Measurements from ENCODE around the gene POU2F3.

Gene POU2F3
- total RNA-seq = 0 to 0.07 reads per million in 2 donors

DNA sequence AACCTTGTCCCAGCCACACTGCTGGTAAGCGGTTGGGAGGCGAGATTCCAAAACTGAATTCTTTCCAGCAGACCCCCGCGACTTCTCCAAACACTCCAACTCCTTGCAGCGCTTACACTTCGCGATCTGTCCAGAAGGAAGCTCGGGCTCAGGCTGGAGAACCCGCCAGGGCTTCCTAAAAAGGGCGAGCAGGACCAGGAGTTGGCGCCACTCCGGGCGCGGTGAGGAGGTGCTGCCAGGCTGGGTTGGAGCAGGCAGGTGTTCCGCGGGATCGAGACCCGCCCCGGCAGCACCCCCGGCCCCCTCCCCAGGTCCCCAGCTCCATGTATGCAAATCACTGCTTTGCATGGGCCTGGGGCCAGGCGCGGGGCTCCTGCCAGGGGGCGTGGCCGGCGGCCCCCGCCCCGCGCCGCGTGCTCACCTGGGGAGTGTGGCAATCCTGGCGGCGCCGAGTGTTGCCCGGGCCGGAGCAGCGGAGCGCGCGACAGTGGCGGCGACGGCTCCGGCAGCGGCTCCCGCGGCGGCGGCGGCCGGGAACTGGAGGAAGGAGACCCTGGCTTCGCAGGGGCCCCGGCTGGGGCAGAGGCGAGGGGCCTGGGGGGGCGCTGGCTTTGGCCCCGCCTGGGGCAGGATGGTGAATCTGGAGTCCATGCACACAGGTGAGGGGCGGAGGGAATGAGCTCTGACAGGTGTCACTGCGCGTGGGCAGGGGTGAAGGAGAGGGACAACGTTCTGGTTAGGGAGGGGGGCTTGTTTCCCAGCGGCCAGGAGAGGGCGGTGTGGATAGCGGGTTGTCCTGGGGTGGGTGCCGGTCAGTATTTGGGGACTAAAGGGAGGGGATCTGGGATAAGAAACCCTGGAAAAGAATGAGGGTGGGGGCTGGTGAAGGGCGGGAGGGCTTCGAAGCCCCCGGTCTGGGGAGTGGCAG is at the start of gene POU2F3:
TSS of gene POU2F3 (plus strand) at position 428 of the 928 bp plus-strand sequence. CDS start at position 632, 204 bp downstream.
- no peak for DNase-seq

DNA sequence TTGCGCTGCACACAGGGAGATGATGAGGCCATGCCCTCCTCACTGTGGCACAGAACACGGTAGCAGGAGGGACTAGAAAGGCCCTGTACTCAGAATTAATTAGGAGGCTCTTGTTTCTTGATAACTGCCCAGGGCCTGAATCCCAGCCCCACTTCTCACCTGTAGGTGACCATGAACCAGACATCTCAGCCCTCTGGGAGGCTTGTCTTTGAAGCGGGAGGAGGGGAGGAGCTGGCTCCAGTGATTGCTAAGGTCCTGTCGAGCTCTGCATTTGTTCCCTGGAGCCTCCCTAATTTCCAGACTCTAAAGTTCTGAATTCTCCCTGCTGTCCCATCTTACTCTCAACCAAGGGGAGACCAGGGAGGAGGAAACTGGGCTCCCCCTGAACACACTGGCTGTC is 48.9 kb upstream of the POU2F3 start:
- no peak for DNase-seq

DNA sequence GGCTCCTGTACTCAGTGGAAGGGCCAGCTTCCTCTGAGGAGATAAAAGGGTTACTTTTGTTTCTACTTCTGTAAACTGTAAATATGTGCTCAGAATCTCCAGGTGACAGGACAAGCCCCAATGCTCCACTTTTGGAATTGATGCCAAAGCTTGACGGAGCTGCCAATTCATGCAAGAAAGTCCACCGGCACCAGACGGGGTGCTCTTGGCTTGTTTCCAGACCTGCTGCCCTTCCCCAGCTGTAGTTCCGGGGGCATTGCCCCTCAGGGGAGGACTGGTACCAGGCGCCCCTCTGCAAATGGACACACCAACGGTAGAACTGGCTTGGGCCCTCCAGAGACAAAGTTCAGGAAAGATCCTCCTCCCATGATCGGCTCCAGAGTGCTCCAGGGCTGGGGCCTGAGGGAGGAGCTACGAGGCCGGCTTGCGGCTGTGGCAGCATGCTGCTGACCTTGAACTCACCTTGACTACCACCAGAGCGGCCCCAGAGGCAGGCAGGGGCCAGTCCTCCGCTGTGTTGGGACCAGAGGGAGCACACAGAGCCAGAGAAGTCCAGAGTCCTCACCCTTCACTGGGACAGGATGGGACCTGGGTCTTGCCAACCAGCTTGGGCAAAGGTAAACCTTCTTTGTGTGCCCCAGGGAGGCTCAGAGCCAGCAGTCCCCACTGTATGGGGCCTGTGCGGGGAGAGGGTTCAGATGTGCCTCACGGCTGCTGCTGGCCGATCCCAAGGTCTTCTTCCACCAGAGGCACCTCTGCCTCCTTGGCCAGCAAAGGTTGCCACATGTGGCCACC is 46.9 kb upstream of the POU2F3 start:
- DNase-seq = no peak

DNA sequence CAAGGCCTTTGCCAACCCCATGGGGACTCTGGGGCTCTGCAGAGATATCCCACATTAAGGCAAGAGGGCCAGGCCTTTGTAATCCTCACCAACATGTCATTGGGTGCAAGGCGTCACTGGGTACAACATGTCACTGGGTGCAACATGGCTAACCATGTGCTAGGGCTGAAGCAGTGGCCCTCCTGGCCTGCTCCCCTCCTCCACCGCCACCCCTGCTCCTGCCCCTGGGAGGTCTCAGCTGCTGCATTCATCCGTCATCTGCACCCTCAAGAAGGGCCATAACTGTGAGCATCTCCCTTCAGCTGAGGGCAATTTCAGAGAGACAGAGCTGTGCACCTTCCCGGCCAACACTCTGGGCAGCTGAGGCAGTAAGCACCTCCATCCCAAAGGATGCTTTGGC is 45.8 kb upstream of the POU2F3 start:
- DNase-seq = no peak

DNA sequence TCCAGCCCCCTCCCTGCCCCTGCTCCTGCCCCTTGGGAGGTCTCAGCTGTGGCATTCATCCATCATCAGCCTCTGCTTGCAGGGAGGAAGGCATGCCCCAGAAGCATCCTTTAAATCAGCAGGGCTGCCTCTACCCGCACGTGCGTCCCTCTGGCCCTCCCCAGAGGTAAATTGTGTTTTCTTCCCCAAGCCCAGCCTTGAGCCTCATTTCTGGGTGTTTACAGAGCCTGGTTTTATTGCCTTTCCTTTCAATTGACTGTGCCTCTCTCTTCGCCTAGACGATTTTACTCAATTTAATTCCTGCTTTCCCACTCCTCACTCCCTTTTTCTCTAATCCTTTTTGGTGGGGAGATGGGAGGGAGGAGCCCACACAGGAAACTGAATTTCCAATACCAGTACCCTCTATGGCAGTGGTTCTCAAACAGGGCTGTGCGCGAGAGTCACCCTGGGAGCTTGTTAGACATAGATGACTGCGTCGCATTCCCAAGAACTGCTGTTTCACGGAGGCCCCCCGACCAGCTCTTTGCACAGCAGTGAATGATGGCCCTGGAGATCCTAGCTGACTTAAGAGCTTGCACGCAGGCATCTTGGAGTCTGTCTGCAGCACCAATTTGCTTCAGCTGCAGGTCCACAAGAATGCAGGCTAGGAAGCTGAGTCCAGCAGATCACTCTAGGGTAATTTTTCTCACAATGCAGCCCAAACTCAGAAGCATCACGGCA is 44.2 kb upstream of the POU2F3 start:
- DNase-seq = no peak

DNA sequence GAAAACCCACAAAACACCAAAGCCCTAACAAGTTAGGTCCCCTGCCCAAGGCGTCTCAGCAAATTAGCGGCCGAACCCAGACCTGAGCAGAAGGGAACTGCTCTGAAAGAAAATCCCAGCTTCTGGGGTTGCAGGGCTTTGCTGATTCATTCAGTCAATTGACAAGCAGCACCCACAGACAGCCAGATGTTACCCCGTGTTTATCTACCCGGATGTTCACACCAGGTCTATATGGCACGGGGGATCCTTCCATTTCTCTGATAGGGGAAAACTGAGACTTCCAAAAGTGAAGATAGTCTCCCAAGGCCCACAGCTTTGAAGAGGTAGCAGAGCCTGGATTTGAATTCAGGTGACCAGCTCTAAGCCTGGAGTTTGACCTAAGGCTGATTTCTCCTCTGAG is 43.1 kb upstream of the POU2F3 start:
- DNase-seq = no peak

DNA sequence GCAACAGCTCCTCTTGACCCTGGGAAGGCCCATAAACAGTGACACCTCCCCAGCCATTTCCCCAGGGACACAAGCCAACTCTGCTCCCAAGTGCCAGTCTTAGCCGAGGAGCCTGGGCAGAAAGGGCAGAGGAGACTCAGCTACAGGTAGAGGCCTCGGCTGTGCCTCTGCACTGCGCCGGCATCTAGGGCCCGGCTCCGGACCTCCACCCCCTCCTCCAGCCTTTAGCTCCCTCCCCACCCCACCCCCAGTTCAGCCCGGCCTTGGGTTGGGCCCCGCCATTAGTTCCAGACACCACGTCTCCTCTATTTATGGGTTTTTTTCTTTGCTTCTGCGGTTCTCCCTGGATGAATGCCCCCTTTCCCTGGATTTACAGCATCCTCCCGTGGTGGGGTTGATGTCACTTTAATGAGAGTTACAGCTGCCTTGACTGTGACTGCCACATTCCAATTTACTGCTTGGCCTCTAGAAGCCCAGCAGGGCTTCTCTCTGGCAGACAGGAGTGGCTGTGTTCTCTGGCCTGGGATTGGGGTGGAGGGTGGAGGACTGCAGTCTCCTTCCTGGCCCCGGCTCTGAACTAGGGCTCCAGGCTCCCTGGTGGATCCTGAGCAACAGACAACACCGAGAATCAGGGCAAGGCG is 42.6 kb upstream of the POU2F3 start:
- no peak for DNase-seq

DNA sequence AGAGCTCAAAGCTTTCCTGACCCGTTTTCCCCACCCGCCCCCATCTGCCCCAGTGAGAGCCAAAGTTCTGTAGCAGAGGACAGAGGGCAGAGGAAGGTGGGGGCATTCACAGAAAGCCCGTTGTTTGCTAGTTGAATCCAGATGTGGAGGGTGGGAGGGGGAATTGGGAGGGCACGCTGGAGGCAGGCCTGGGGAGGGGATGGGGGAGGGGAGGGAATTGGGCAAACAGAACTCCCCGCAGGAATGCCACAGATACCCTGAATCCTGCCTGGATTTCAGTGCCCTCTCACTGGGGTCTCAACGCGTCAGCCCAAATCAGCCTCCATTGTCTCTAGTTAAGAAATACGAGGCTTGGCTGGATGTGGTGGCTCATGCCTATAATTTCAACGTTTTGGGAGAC is 42.0 kb upstream of the POU2F3 start:
- DNase-seq = no peak

DNA sequence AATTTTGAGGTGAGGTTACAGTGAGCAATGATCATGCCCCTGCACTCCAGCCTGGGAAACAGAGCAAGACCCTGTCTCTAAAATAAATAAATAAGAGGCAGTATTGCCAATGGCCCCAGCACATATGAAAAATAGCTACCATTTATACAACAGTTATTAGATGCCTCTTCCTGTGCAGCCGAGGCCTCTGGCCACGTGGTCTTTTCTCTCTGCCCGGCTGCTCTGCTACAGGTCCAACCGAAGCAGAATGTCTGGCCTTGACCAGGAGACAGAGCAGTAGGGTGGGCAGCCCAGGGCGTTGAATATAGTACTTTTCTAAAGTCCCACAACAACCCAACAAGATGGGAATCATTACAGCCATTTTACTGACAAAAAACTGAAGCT is 41.5 kb upstream of the POU2F3 start:
- no peak for DNase-seq

DNA sequence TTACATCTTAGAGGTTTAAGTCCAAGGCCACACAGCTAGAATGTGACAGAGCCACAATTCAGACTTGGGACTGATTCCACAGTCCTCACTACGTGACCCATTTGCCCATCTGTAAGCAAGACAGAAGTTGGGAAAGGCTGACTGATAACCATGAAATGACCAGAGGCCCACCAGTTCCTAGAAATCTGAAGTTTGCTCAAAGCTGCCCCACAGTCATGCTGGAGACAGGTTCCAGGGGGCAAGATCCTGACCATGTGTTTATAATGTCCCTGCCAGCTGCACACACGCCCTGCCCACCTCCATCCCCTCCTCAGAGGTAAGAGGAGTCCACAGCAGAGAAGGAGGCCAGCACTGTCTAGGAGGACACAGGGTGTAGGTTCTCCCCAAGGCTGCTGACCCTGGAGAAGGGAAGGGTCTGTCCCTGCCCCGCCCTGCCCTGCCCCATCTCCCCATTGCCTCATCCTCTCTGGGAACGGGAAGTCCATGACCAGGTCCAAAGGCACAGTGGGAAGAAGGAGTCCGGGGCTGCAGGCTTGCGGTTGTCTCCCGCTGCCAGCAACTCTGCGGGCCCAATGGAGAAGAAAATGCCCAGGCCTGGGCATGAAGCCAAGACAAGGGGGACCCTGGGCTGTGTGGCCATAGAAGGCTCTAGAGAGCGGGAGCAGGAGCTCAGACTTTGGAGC is 41.0 kb upstream of the POU2F3 start:
- no peak for DNase-seq

DNA sequence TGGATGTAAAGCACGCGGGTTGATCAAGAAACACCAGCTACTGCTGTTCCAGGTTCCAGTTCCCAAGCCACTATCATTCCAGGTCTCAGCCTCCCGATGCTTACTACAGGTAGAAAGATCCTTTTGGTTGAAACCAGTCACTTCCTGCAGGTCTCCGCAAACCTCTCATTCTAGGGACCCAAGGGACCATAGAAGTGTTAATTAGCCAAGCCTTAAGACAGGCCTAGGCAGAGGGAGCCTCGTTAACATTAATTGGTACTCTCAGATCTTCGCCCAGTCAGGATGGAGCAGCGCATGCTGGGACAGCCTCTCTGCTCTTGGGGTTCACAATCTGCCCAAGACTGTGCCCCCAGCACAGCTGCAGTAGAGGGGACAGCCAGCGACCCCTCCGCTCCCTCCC is 40.3 kb upstream of the POU2F3 start:
- no peak for DNase-seq

DNA sequence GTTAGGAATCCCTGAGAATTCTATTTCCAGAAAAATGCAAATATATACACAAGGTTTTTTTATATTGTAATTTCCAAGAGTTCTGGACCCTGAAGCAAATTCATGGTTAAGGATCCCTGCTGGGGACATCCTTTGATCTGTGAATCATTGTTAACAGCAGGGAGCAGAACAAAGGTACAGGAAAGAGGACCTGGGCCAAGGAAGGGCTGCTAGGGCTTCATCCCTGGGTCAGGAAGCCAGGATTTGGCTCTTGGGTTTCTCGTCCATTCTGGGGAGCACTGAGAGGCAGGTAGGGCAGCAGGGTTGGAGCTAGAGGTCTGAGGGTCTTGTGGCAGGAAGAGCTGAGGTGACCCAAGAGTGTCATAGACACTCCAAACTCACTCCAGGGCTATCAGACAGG is 39.3 kb upstream of the POU2F3 start:
- DNase-seq = no peak

DNA sequence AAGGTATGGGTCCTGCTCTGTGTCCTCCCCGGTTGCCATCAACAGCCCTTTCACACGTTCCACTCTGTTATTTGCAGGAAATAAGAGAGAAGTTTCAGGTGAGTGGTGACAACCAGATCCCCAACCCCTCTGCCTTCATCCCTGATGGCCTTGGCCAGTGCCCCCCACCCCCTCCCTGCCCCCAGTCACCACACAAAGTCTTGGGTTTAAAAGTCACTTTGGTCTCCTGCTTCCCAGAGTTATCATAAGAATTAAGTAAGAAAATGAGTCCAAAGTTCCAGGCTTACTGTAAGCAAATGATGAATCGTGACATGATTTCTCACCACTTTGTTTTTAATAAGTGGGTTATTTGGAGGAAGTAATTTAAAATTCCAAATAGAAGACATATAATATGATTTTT is 38.3 kb upstream of the POU2F3 start:
- DNase-seq = no peak

DNA sequence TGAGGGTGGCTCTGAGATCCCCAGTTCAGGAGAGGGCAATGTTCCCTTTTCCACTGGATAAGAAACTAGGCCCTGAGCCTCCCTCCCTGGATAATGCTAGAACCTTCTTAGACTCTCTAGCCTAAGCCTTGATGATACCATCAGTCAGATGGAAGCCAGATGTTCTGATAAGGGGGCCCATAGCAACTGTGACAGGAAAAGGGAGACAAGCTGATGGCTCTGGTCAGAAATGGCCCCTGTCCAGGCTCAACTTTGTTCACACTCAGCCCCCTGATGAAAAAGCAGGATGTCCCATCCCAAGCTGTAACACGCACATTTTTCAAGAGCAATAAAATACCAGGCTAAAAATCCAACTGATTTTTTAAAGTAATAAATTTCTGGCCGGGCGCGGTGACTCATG is 36.3 kb upstream of the POU2F3 start:
- no peak for DNase-seq

DNA sequence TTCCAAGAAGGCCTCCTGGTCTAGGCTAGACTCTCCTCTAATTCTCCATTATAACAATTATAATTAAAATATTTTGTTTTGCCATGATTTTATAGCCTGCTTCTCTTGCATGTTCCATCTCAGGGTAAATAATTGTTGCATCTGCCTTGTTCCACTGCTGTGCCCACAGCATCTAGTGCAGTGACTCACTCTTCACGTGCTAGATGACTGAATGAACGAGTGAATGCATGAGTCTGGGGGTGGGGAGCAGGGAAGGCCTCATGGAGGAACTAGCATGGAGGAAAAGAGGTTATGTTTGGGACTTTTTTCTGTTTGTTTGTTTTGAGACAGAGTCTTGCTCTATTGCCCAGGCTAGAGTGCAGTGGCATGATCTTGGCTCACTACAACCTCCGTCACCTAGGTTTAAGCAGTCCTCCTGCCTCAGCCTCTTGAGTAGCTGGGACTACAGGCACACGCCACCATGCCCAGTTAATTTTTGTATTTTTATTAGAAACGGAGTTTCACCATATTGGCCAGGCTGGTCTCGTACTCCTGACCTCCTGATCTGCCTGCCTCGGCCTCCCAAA is 34.3 kb upstream of the POU2F3 start:
- no peak for DNase-seq

DNA sequence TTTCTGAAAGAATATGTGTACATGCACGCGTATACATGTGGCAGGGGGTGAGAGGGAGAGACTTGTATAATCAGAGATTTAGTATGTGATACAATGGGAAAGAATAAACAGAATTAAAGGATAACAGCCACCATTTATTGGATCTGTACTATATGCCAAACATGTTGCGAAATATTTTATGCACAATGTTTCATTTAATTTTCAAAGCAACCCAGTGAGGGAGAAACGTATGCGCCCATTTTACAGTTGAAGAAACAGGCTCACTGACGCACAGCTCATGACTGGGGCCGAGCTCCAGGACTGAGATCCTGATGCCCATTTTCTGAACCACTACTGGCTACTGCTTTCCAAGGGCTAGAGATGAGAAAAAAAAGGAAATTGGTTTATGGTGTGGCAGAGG is 32.4 kb upstream of the POU2F3 start:
- no peak for DNase-seq

DNA sequence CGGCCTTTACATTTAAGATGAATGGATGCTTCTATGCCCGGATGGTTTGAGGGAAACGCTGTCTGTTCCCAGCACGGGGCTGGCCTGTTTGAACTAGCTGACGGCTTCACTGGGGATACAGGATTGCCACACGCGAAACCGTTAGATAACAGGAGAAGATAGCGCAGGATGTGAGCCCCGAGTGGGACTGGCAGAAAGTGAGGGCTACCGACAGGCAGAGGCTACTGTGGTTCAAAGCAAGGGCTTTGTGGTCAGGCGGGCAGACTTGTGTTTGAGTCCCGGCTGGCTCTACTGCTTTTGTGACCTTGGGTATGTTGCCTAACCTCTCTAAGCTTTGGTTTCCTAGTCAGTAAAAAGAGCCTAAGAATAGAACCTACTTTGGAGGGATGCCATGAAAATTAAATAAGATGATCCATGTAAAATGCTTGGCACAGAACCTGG is 31.9 kb upstream of the POU2F3 start:
- no peak for DNase-seq

DNA sequence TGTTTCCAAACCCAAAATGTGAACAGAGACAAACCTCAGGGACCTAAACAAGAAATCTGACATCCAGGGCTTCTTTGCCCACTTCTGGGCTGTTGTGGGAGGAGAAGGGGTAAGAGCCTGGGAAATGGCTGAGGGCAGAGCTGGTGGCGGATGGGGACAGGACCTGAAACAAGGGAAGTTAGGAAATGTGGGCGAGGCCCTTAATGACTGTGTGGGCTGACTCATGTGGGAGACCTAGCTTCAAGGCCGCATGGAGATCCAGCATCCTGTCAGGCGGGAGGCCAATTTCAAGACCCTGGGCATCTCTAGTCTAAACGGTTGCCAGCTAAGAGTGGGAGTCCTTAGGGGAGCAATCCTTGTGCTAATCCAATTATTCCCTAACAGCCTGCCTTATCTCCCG is 31.2 kb upstream of the POU2F3 start:
- DNase-seq = no peak

DNA sequence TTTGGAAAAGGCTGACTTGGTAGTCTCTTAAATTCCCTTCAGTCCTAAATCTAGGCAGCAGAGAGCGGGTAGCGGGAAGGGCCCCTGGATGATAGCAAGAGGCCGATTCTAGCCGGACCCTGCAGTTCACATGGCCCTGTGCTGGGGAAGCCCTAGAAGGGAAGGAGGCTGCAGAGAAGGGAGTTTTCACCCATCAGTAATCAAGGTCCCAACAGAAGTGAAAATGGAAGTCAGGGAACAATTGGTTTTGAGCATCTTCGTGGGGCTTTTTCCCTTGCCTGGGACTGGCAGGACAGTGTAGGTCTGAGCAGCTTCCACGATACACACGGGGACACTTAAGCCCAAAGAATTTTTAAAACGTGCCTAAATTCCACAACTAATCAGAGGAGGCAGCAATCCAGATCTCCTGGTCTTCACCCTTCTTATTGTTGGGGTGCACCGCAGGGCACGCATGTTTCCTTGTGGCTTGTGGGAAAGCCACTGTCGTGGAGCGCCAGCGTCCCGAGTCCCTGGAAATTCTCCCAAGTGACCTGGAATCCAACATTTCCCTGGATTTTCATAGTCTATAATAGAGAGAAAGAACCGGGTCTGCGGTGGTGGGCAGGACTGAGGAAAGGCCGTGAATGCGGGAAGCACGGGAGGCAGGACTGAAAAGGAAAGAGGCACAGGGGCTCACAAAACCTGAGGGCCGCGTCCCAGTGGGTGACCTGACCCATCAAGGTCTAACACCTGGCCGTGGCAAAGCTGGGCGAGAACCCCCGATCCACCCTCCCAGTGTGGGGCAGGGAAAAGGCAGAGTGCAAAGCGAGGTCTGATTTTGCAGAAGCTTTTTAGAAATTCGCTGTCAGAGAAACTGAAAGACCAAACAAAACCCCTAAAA is 30.0 kb upstream of the POU2F3 start:
- DNase-seq = no peak
